Measurements from ENCODE around the gene MS4A15. TPM values are rescaled to one million over a fixed set of nuclear protein-coding genes. Genes with fewer than 3 reads are reported as not detected.

The MS4A15 gene
- total and polyA plus RNA-seq, 2 donors (not counting 1 experiment from before 2014, with no cell fraction given): not detected

- H3K9me3 ChIP-seq (ENCODE audit: control extremely low read depth in 1 of 3, control insufficient read depth in 2 of 3, insufficient read depth in 1 of 3, low read length in 2 of 3): peaks cover 0 to 10% (median 0%) of the 10 kb centered on the region in 3 donors
- H3K4me3 ChIP-seq (ENCODE audit: control extremely low read depth in 1 of 5, extremely low read depth in 1 of 5, insufficient read depth in 1 of 5, low read depth in 2 of 5, low read length in 4 of 5): no peak overlapping the region
- H3K9ac ChIP-seq (ENCODE audit: low read length): no peak overlapping the region
- no peak overlapping the region for H3K4me2 ChIP-seq (replicated peaks; ENCODE audit: low read depth, low read length, poor library complexity, severe bottlenecking)
- DNase-seq: no peak
- no peak for ATAC-seq (ENCODE audit: low read depth)
- ChIA-PET POLR2A (no interaction called here), CTCF (interaction anchor here (1.1 kb wide), 1 partner anchor 8 kb away, joined by 3 read pairs; no protein-coding TSS in a partner anchor)
- no peaks in the 10 kb centered on the region for H4K20me1 ChIP-seq (ENCODE audit: control insufficient read depth, insufficient read depth, low read length, poor library complexity, severe bottlenecking)
- H3K79me2 ChIP-seq (ENCODE audit: control insufficient read depth, insufficient read depth, low read length): no peaks in the 10 kb centered on the region
- Mint-ChIP-seq H3K9me3 (ENCODE audit: insufficient read depth) (no peaks in the 10 kb centered on the region), H3K27me3 (peaks cover 33% of the 10 kb centered on the region), H3K27ac (no peak overlapping the region), H3K4me1 (peaks cover 15% of the 10 kb centered on the region), H3K4me3 (no peak overlapping the region)
- no peak overlapping the region for H2AFZ ChIP-seq (ENCODE audit: insufficient read depth, low read depth, low read length, poor library complexity, severe bottlenecking)
- H3K27me3 ChIP-seq (replicated peaks in 1 of 4; ENCODE audit: control extremely low read depth in 1 of 4, control insufficient read depth in 3 of 4, insufficient read depth in 4 of 4, low read length in 3 of 4): peaks cover 0 to 24% (median 1%) of the 10 kb centered on the region in 4 experiments
- 100% methylated on average over 3 of the region's 4 CpGs for WGBS (ENCODE audit: insufficient coverage)
- intact Hi-C loops (cut with micrococcal nuclease): no loop called here
- TF ChIP-seq EZH2 (IDR thresholded peaks at IDR 0.05; ENCODE audit: borderline replicate concordance, insufficient read depth, low read depth, low read length, poor library complexity, severe bottlenecking): no peak
- TF ChIP-seq CTCF (IDR thresholded peaks at IDR 0.05): no peak
- H3K4me1 ChIP-seq (ENCODE audit: control insufficient read depth in 2 of 2, insufficient read depth in 2 of 2, low read length in 2 of 2): peaks cover 3 to 11% of the 10 kb centered on the region in 2 donors
- H3K27ac ChIP-seq (ENCODE audit: low read length in 2 of 2): no peak overlapping the region
- H3K36me3 ChIP-seq (replicated peaks in 1 of 2; ENCODE audit: control extremely low read depth in 1 of 2, control insufficient read depth in 1 of 2, extremely low read depth in 1 of 2, insufficient read depth in 2 of 2, low read length in 1 of 2): no peaks in the 10 kb centered on the region
Measured at GRCh38 chr11:60771146-60771545, 14.5 kb downstream of the MS4A15 start.

- Histone ChIP-seq H3K27ac (ENCODE audit: low read length in 2 of 2) (no peak overlapping the region), H3K4me1 (ENCODE audit: control insufficient read depth in 2 of 2, insufficient read depth in 2 of 2, low read length in 2 of 2) (peaks cover 3 to 11% of the 10 kb centered on the region in 2 donors), H2AFZ (ENCODE audit: insufficient read depth, low read depth, low read length, poor library complexity, severe bottlenecking) (no peak overlapping the region), H3K79me2 (ENCODE audit: control insufficient read depth, insufficient read depth, low read length) (no peaks in the 10 kb centered on the region), H3K27me3 (replicated peaks in 1 of 4; ENCODE audit: control extremely low read depth in 1 of 4, control insufficient read depth in 3 of 4, insufficient read depth in 4 of 4, low read length in 3 of 4) (peaks cover 0 to 20% (median 1%) of the 10 kb centered on the region in 4 experiments), H3K4me3 (ENCODE audit: control extremely low read depth in 1 of 5, extremely low read depth in 1 of 5, insufficient read depth in 1 of 5, low read depth in 2 of 5, low read length in 4 of 5) (no peak overlapping the region), H3K4me2 (replicated peaks; ENCODE audit: low read depth, low read length, poor library complexity, severe bottlenecking) (no peak overlapping the region), H3K9ac (ENCODE audit: low read length) (no peak overlapping the region), H3K36me3 (replicated peaks in 1 of 2; ENCODE audit: control extremely low read depth in 1 of 2, control insufficient read depth in 1 of 2, extremely low read depth in 1 of 2, insufficient read depth in 2 of 2, low read length in 1 of 2) (no peaks in the 10 kb centered on the region), H3K9me3 (ENCODE audit: control extremely low read depth in 1 of 3, control insufficient read depth in 2 of 3, insufficient read depth in 1 of 3, low read length in 2 of 3) (peaks cover 0 to 9% (median 0%) of the 10 kb centered on the region in 3 donors), H4K20me1 (ENCODE audit: control insufficient read depth, insufficient read depth, low read length, poor library complexity, severe bottlenecking) (no peaks in the 10 kb centered on the region)
- intact Hi-C loops (cut with micrococcal nuclease): no loop called here
- DNase-seq (no peak), ATAC-seq (ENCODE audit: low read depth) (no peak)
- TF ChIP-seq EZH2 (IDR thresholded peaks at IDR 0.05; ENCODE audit: borderline replicate concordance, insufficient read depth, low read depth, low read length, poor library complexity, severe bottlenecking): no peak
- TF ChIP-seq CTCF (IDR thresholded peaks at IDR 0.05): no peak
- Mint-ChIP-seq H3K4me3 (no peak overlapping the region), H3K9me3 (ENCODE audit: insufficient read depth) (no peaks in the 10 kb centered on the region), H3K4me1 (peaks cover 15% of the 10 kb centered on the region), H3K27ac (no peak overlapping the region), H3K27me3 (peaks cover 30% of the 10 kb centered on the region)
- CTCF ChIA-PET: interaction anchor here (9.5 kb wide), 1 partner anchor 8 kb away, joined by 102 read pairs; no protein-coding TSS in a partner anchor
- WGBS (ENCODE audit: insufficient coverage): 76% methylated on average over 16 of the region's 16 CpGs
- POLR2A ChIA-PET: no interaction called here
Measured at GRCh38 chr11:60771879-60772525, 15.3 kb downstream of the MS4A15 start.

Data from B cell (primary cell).